CD14-positive monocyte (primary cell): ENCODE measurements around the gene OR5D14. TPM values are rescaled to one million over a fixed set of nuclear protein-coding genes. Genes with fewer than 3 reads are reported as not detected.

Experiments used
- DNase-seq, 3 donors: peaks; one replicate each; pipeline ENCODE4 v3.0.0-alpha.2; 2011 to 2022
- H2AFZ ChIP-seq: 2 replicates; pipeline ENCODE4 v1.6.0; 2012; ENCODE audit warnings: mild to moderate bottlenecking, low read depth, low read length, inconsistent platforms; ENCODE audit not compliant: insufficient read depth, poor library complexity, severe bottlenecking
- H3K27ac ChIP-seq, 2 donors: 1 replicate in 1 of 2; 2 replicates in 1 of 2; pipeline ENCODE4 v1.5.1; 2012 to 2013; ENCODE audit warnings: low read length in 2 of 2, control low read depth in 1 of 2, inconsistent platforms in 1 of 2, low read depth in 1 of 2, mild to moderate bottlenecking in 1 of 2
- H3K27me3 ChIP-seq, 2 donors: one replicate each; pipeline versions ENCODE4 v1.6.0 to v1.6.1; 2011 to 2013; ENCODE audit warnings: low read length in 2 of 2; ENCODE audit not compliant: control insufficient read depth in 2 of 2, insufficient read depth in 2 of 2
- H3K36me3 ChIP-seq, 2 donors: replicated peaks in 1 of 2; 1 replicate in 1 of 2; 2 replicates in 1 of 2; pipeline versions ENCODE4 v1.5.1 to v1.6.1; 2012 to 2013; ENCODE audit warnings: low read length in 2 of 2, control low read depth in 1 of 2, inconsistent platforms in 1 of 2, mild to moderate bottlenecking in 1 of 2; ENCODE audit not compliant: insufficient read depth in 2 of 2, control insufficient read depth in 1 of 2
- H3K4me1 ChIP-seq, 2 donors: 1 replicate in 1 of 2; 2 replicates in 1 of 2; pipeline versions ENCODE4 v1.5.1 to v1.6.1; 2012 to 2013; ENCODE audit warnings: low read length in 2 of 2, control low read depth in 1 of 2, inconsistent platforms in 1 of 2, mild to moderate bottlenecking in 1 of 2, moderate library complexity in 1 of 2; ENCODE audit not compliant: insufficient read depth in 2 of 2, control insufficient read depth in 1 of 2
- H3K4me2 ChIP-seq: replicated peaks from 2 replicates; pipeline ENCODE3; 2012; ENCODE audit warnings: low read length, moderate library complexity, mild to moderate bottlenecking; ENCODE audit not compliant: poor library complexity, severe bottlenecking; ENCODE audit errors: extremely low read depth
- H3K4me3 ChIP-seq, 3 experiments: fragments of 200-600 bp in 1 of 3; sonication (generic) in 1 of 3; replicated peaks in 1 of 3; 1 replicate in 2 of 3; 2 replicates in 1 of 3; pipeline ENCODE4 v1.5.1; 2011 to 2013; ENCODE audit warnings: low read length in 3 of 3, mild to moderate bottlenecking in 3 of 3, control low read depth in 2 of 3, low read depth in 2 of 3, inconsistent platforms in 1 of 3, moderate library complexity in 1 of 3
- H3K79me2 ChIP-seq: 2 replicates; pipeline ENCODE4 v1.6.0; 2012; ENCODE audit warnings: mild to moderate bottlenecking, control low read depth, inconsistent platforms, low read length, moderate library complexity; ENCODE audit not compliant: insufficient read depth
- H3K9ac ChIP-seq: 2 replicates; pipeline ENCODE4 v1.6.0; 2017; ENCODE audit warnings: low read length, mild to moderate bottlenecking; ENCODE audit not compliant: insufficient read depth, poor library complexity, severe bottlenecking
- H3K9me3 ChIP-seq, 2 donors: replicated peaks in 1 of 2; 1 replicate in 1 of 2; 2 replicates in 1 of 2; pipeline versions ENCODE4 v1.5.1 to v1.6.1; 2012 to 2013; ENCODE audit warnings: low read length in 2 of 2, control low read depth in 1 of 2; ENCODE audit not compliant: control insufficient read depth in 1 of 2, insufficient read depth in 1 of 2
- H4K20me1 ChIP-seq: 2 replicates; pipeline ENCODE4 v1.6.0; 2012; ENCODE audit warnings: mild to moderate bottlenecking, low read length, control low read depth, moderate library complexity; ENCODE audit not compliant: insufficient read depth
- H3K27ac Mint-ChIP-seq, 7 donors: one replicate each; pipeline ENCODE4 v1.8.0; 2020; ENCODE audit warnings: mild to moderate bottlenecking in 7 of 7, mixed read lengths in 7 of 7, moderate library complexity in 6 of 7, inconsistent platforms in 2 of 7
- H3K27me3 Mint-ChIP-seq, 3 donors: one replicate each; pipeline ENCODE4 v1.8.0; 2021 to 2022; ENCODE audit warnings: low read depth in 3 of 3, mild to moderate bottlenecking in 3 of 3, mixed read lengths in 3 of 3, moderate library complexity in 3 of 3, inconsistent platforms in 1 of 3
- H3K36me3 Mint-ChIP-seq, 2 donors: one replicate each; pipeline ENCODE4 v1.8.0; 2020; ENCODE audit warnings: mixed read lengths in 2 of 2, inconsistent platforms in 1 of 2, mild to moderate bottlenecking in 1 of 2
- H3K4me1 Mint-ChIP-seq: one replicate; pipeline ENCODE4 v1.8.0; 2020; ENCODE audit warnings: mild to moderate bottlenecking, mixed read lengths
- H3K4me3 Mint-ChIP-seq, 2 donors: one replicate each; pipeline ENCODE4 v1.8.0; 2020; ENCODE audit warnings: mild to moderate bottlenecking in 2 of 2, mixed read lengths in 2 of 2, moderate library complexity in 1 of 2
- H3K9me3 Mint-ChIP-seq, 7 donors: one replicate each; pipeline ENCODE4 v1.8.0; 2020 to 2022; ENCODE audit warnings: mixed read lengths in 7 of 7, mild to moderate bottlenecking in 6 of 7, moderate library complexity in 6 of 7, inconsistent platforms in 2 of 7
- intact Hi-C, 2 donors: fragments of 100-400 bp; cut with micrococcal nuclease; formaldehyde crosslinking; loops; one replicate each; pipeline versions ENCODE4 v1.15.0 to v1.15.1; 2023
- polyA minus RNA-seq: library from RNA; depleted of rRNA, polyadenylated mRNA; stranded (reverse); fragments of >200 nt; gene quantifications from 2 replicates; pipeline ENCODE4 v1.2.3, GENCODE V29; 2012
- polyA plus RNA-seq, 3 donors: library from polyadenylated mRNA; depleted of rRNA in 1 of 3; unstranded in 2 of 3; stranded (reverse) in 1 of 3; fragments of 300-500 nt in 2 of 3; fragments of >200 nt in 1 of 3; fragmentation: Illumina TruSeq in 2 of 3; gene quantifications; 1 replicate in 2 of 3; 2 replicates in 1 of 3; pipeline ENCODE4 v1.2.3, GENCODE V29; 2012 to 2021
- total RNA-seq, 12 experiments: library from RNA in 1 of 12; stranded (reverse) in 1 of 12; fragments of 120-200 nt in 1 of 12; gene quantifications; one replicate each; pipeline ENCODE4 v1.2.4 and lab custom pipeline; 2013 to 2026; ENCODE audit warnings: mixed read lengths in 6 of 12, inconsistent platforms in 1 of 12
- TF ChIP-seq, protein P1 (sequence below): fragments of 200-600 bp; IDR thresholded peaks from one replicate; pipeline ENCODE4 v1.8.0; 2022; ENCODE audit warnings: antibody characterized with exemption, mild to moderate bottlenecking

Gene OR5D14
- total RNA-seq (2013) = not detected
- polyA plus RNA-seq = not detected
- polyA minus RNA-seq = not detected in 2 replicates
- total RNA-seq (lab: John Stamatoyannopoulos, UW) = 0 to 0.12 (median 0) reads per million in 11 experiments

DNA sequence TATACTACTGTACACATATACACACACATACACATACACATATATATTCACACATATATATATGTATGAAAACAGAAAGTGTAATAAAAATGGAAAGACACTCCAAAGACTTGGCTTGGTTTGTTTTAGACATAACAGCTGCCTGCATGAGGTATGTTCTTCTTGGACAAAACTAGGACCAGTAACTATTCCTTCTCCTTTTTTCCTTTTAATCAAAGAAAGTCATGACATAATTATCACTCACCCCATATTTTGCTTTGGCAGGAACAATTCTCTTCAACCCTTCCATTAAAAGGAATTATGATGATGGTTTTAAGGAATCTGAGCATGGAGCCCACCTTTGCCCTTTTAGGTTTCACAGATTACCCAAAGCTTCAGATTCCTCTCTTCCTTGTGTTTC is at the start of gene OR5D14:
TSS of gene OR5D14 (plus strand) at position 301 of the 400 bp plus-strand sequence. CDS start at position 301, 0 bp downstream.
- Histone ChIP-seq H2AFZ (no peak within 1 kb of the TSS), H3K27me3 (no peaks in the 10 kb centered on the region), H3K4me1 (no peaks in the 10 kb centered on the region), H3K9me3 (peaks cover 3 to 4% of the 10 kb centered on the region in 2 donors), H3K27ac (no peak within 1 kb of the TSS), H3K4me2 (no peak within 1 kb of the TSS), H3K4me3 (no peak within 1 kb of the TSS), H3K36me3 (no peaks in the 10 kb centered on the region), H3K79me2 (no peaks in the 10 kb centered on the region), H3K9ac (no peak within 1 kb of the TSS), H4K20me1 (no peaks in the 10 kb centered on the region)
- no peak within 1 kb of the TSS for H3K4me3 Mint-ChIP-seq
- H3K27me3 Mint-ChIP-seq = no peaks in the 10 kb centered on the region
- TF ChIP-seq, protein P1, sequence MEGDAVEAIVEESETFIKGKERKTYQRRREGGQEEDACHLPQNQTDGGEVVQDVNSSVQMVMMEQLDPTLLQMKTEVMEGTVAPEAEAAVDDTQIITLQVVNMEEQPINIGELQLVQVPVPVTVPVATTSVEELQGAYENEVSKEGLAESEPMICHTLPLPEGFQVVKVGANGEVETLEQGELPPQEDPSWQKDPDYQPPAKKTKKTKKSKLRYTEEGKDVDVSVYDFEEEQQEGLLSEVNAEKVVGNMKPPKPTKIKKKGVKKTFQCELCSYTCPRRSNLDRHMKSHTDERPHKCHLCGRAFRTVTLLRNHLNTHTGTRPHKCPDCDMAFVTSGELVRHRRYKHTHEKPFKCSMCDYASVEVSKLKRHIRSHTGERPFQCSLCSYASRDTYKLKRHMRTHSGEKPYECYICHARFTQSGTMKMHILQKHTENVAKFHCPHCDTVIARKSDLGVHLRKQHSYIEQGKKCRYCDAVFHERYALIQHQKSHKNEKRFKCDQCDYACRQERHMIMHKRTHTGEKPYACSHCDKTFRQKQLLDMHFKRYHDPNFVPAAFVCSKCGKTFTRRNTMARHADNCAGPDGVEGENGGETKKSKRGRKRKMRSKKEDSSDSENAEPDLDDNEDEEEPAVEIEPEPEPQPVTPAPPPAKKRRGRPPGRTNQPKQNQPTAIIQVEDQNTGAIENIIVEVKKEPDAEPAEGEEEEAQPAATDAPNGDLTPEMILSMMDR = no peak
- H3K27ac Mint-ChIP-seq = no peak within 1 kb of the TSS
- no peaks in the 10 kb centered on the region for H3K36me3 Mint-ChIP-seq
- H3K4me1 Mint-ChIP-seq = no peaks in the 10 kb centered on the region
- peaks cover 2 to 10% (median 5%) of the 10 kb centered on the region in 7 donors for H3K9me3 Mint-ChIP-seq
- intact Hi-C loops = no loop called here
- DNase-seq = no peak

DNA sequence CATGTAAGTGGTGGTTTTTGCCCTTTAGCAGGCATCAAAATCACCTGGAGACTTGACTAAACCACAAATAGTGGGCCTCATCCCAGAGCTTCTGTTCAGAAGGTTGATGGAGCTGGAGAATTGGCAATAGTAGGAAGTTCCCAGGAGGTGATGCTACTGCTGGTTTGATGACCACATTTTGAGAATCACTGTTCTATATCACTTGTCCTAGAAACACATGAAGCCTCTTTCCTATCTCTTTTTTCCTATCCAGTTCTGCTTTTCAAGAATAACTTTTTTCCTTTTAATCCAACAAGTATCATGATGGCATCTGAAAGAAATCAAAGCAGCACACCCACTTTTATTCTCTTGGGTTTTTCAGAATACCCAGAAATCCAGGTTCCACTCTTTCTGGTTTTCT is 22.2 kb upstream of the OR5D14 start, which contains the start of gene OR5D13:
TSS of gene OR5D13 (plus strand) at position 301 of the 400 bp plus-strand sequence. CDS start at position 301, 0 bp downstream.
- TF ChIP-seq, protein P1 = no peak
- Histone ChIP-seq H3K9ac (no peak within 1 kb of the TSS), H3K9me3 (peaks cover 6 to 9% of the 10 kb centered on the region in 2 donors), H3K79me2 (no peaks in the 10 kb centered on the region), H3K36me3 (no peaks in the 10 kb centered on the region), H3K4me2 (no peak within 1 kb of the TSS), H3K27ac (no peak within 1 kb of the TSS), H4K20me1 (no peaks in the 10 kb centered on the region), H3K4me1 (no peaks in the 10 kb centered on the region), H3K27me3 (no peaks in the 10 kb centered on the region), H3K4me3 (no peak within 1 kb of the TSS), H2AFZ (no peak within 1 kb of the TSS)
- Mint-ChIP-seq H3K27ac (no peak within 1 kb of the TSS), H3K4me3 (no peak within 1 kb of the TSS), H3K36me3 (no peaks in the 10 kb centered on the region), H3K9me3 (peaks cover 0 to 12% (median 5%) of the 10 kb centered on the region in 7 donors), H3K4me1 (no peaks in the 10 kb centered on the region), H3K27me3 (no peaks in the 10 kb centered on the region)
- DNase-seq = no peak
- intact Hi-C loops = no loop called here
